ENCODE data around the gene MYBPH.

GRCh38 chr1:203199002-203199401, 23.4 kb upstream of the MYBPH start:
- no peak for TF ChIP-seq EZH2phosphoT487 (IDR thresholded peaks at IDR 0.05; ENCODE audit: low read length)
- TF ChIP-seq EZH2 (optimal IDR thresholded peaks at IDR 0.05; ENCODE audit: low read depth, low read length) = no peak

Measured in MM.1S (cell line).